ENCODE measurements around the gene SIRT1.

- TF ChIP-seq POLR2A (IDR thresholded peaks at IDR 0.05; ENCODE audit: low read depth, low read length) (no peak), CTCF (conservative IDR thresholded peaks at IDR 0.05; ENCODE audit: low read depth, low read length) (no peak), FOS (IDR thresholded peaks at IDR 0.05; ENCODE audit: low read depth, low read length) (no peak)
Measured at GRCh38 chr10:67878133-67878532, 6.3 kb upstream of the SIRT1 start.
